NCI-H226 (cell line): ENCODE results near the gene NAGPA.
"Not testable (repeated sequence)": the region's sequence is repeated elsewhere in the genome, so short reads cannot be mapped to it uniquely, and the experiment has no call there.

ENCODE experiments used
- DNase-seq: peaks from one replicate; pipeline ENCODE4 v3.0.0-alpha.2; 2015

The NAGPA gene, protein sequence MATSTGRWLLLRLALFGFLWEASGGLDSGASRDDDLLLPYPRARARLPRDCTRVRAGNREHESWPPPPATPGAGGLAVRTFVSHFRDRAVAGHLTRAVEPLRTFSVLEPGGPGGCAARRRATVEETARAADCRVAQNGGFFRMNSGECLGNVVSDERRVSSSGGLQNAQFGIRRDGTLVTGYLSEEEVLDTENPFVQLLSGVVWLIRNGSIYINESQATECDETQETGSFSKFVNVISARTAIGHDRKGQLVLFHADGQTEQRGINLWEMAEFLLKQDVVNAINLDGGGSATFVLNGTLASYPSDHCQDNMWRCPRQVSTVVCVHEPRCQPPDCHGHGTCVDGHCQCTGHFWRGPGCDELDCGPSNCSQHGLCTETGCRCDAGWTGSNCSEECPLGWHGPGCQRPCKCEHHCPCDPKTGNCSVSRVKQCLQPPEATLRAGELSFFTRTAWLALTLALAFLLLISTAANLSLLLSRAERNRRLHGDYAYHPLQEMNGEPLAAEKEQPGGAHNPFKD

DNA sequence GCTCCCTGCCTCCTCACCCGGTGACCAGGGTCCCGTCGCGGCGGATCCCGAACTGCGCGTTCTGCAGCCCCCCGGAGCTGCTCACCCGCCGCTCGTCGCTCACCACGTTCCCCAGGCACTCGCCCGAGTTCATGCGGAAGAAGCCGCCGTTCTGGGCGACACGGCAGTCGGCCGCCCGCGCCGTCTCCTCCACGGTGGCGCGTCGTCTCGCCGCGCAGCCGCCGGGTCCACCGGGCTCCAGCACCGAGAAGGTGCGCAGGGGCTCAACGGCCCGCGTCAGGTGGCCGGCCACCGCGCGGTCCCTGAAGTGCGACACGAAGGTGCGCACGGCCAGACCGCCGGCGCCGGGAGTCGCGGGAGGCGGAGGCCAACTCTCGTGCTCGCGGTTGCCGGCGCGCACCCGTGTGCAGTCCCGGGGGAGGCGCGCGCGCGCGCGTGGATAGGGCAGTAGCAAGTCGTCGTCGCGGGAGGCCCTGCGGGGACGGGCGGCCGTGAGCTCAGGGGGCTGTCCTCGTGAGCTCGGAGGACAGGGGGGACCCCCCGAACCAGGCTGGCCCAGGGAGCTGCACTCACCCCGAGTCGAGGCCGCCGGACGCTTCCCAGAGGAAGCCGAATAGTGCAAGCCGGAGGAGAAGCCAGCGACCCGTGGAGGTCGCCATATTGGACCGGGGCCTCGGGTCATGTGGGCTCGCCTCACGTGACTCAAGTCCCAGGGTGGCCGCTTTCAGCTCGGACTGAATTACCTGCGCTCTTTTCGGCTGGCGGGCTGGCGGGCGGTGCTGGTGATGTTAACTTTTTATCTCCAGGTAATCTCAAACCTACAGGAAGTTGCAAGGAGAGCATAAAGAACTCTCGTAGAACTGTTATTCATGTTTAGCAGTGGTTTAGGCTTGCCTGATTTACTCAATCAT lies at the start of gene NAGPA:
Gene NAGPA, minus strand, starts transcription at position 680 of the 911 bp plus-strand sequence. Its CDS starts 21 bp downstream, at position 659.
- DNase-seq: peak; percentile 69

DNA sequence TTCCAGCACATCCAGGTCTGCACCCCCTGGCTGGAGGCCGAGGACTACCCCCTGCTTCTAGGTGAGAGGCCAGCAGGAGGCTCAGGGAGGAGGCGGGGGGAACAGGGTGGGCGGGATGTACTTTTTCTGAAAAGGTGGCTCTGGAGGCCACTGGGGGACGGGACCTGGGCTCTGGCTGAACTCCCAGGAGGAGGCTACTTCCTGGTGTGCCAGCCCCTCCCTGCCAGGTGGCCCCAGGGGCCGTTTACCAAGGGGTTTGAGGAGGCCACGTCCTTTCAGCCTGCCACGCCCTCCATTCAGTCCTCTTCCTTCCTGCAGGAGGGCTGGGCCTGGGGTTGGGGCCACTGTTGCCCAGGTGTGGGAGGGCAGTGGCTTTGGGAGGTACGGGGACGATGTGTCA lies 47.3 kb upstream of the NAGPA start:
- not testable (repeated sequence) for DNase-seq

DNA sequence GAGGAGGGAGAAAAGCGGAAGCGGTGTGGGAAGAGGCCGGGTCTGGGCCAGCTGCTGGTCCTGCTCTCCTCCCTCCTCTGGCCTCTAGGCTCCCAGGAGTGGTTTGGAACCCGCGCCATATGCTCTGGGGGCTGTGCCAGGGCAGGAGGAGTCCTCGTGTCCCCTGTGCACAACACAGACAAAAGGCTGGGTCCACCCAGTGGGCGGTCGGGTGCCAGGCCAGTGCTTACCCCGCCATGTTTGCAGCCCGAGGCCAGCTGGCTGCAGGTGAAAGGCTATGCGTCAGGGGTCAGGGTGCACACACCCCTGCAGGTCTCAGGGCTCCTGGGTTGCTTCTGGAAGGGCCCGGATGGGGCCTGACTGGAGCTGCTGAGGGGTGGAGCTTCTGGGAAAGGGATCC lies 46.7 kb upstream of the NAGPA start:
- not testable (repeated sequence) for DNase-seq

DNA sequence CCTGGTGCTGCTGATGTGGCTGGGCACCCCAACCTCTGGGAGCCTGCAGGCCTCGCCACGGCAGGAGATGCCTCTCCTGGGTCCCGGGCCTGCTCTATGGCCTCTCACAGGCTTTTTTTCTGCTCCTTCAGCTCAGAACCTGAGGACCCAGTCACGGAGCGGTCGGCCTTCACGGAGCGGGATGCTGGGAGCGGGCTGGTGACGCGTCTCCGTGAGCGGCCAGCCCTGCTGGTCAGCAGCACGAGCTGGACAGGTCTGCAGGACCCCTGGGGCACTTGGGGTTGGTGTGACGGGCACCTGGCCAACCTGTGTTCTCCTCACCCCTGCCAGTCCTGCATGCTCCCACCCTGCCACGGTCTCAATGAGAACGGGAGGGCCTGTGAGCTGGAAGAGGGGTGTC lies 44.9 kb upstream of the NAGPA start:
- DNase-seq: no peak

DNA sequence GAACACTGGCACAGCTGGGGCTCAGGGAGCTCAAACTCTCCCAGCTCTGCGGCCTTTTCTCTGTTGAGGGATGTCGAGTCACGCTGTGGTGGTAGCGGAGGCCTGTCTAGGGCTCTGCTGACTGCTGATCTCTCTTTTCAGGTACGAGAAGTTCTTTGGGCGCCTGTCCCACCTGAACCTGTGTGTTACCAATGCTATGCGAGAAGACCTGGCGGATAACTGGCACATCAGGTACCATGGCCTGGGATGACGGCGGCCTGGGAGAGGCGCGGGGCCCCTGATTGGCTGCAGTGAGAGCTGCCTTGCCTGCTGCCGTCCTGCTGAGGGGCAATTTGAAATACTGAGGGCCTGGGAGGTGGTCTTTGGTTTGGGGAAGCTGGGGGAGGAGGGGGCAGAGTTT lies 43.6 kb upstream of the NAGPA start:
- no peak for DNase-seq

DNA sequence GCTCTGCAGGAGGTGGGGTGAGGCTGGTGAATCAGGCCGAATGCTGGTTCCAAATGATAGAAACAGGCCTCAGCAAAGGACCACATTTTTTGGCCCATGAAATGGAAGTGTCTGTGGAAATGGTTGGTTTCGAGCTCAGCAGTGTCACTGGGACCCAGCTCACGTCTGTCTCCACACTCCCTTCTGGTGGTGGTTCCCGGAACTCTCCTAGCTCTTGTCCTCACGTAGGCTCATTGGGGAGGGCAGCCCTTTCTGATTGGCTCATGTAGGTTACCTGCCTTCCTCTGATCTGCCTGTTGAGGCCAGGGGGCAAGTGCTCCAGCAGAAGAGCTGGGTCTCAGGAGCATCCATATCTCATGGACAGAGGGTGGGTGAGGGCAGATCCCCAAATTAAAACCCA lies 41.9 kb upstream of the NAGPA start:
- DNase-seq: no peak

DNA sequence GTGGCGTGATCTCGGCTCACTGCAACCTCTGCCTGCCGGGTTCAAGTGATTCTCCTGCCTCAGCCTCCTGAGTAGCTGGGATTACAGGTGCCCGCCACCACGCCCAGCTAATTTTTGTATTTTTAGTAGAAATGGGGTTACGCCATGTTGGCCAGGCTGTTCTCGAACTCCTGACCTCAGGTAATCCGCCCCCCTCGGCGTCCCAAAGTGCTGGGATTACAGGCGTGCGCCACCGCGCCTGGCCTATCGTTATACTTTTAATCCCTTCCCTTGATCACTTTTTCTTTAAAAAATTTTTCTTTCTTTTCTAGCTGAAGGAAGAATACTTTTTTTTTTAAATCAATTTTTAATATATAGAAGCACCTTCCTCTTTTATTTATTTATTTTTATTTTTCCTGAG lies 40.0 kb upstream of the NAGPA start:
- not testable (repeated sequence) for DNase-seq

DNA sequence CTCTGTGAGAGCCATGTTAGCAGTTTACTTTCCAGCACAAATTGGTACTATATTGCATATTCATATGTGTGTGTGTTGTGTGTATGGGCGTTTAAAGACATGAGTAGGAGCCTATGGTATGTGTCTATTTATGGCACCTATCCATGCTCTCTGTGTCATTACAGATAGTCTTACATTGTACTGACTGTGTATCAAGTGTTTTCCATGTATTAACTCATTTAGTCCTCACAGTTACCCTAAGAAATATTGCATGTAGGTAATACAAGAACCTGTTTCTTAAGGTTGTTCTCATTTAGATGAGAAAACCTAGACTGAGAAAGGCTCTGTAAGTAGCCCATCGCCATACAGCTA lies 39.5 kb upstream of the NAGPA start:
- DNase-seq: no peak

DNA sequence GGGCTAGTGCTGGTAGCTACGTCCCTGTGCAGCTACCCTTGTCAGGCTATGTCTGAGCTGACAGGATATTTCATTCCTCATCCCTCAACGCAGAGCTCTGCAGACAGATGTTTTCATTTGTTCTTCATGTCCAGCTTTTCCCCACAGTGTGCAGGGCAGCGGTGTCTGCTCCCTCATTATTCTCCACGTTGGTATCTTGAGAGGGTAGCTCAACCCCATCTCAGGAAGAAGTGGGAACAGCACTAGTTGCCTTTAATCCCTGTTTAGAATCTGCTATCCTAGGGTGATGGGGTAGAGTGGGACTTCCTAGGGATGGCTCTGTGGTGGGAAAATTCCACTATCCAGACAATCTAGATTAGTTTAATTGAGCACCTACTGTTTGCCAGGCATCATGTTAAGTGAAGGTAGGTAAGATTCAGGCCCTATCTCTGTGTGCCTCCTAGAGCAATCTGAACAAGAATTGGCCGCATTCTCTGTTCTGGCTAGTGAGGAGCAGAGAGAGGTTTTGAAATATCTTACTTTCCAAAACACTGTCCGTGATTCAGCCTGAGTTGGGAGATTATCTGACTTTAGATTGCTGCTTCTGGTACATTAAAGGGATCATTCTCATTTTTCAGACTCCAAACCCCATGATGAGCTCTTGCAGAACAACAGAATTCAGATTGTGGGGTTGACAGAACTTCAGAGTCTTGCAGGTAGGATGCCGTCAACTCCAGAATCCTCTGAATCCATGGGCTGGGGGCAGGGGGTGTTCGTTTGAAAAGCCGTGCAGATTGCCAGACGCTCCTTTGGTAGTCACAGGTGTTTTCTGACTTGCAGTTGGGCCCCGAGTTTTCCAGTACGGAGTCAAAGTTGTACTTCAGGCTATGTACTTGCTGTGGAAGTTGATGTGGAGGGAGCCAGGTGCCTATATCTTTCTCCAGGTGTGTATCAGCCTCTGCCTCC lies 38.9 kb upstream of the NAGPA start:
- no peak for DNase-seq

DNA sequence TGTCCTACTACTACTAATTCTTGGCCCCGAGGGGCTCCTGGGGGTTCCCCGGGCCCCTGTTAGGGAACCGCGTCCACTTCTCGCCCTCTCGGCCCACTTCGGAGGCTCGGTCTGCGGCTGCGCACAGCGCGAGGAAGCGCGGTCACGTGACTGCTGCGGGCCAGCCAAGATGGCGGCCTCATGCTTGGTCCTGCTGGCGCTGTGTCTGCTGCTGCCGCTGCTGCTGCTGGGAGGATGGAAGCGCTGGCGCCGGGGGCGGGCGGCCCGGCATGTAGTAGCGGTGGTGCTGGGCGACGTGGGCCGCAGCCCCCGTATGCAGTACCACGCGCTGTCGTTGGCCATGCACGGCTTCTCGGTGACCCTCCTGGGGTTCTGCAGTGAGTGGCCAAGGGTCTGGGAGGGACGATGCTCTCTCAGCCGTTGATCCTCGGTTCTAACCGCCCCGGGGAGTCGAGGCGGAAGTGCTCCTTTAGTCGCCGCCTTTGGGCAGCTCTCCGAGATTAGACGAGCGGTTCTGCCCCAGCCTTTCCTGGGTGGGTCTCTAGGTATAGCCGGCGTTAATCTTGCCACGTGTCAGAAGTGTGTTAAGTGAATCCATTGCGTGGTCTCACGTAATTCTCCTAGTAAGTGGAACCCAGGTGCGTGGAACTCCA lies 38.1 kb upstream of the NAGPA start, which contains the start of gene ALG1:
Gene ALG1, plus strand, starts transcription at position 163 of the 653 bp plus-strand sequence. Its CDS starts 7 bp downstream, at position 170.
- peak; percentile 86 for DNase-seq

DNA sequence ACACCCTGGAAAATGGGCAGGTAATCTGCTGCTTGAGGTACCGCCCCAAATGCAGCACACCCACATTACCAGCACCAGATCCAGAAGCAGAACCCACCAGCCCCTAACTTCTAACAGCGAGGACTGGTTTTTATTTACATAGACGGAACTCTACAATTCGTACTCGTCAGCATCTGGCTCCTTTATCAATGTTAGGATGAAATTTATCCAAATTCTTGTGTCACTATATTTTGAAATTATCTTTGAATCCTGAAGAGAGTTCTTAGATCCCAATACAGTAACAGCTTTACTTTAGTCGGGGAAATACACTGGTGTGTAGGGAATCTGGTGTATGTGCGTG lies 37.6 kb upstream of the NAGPA start:
- DNase-seq: no peak

DNA sequence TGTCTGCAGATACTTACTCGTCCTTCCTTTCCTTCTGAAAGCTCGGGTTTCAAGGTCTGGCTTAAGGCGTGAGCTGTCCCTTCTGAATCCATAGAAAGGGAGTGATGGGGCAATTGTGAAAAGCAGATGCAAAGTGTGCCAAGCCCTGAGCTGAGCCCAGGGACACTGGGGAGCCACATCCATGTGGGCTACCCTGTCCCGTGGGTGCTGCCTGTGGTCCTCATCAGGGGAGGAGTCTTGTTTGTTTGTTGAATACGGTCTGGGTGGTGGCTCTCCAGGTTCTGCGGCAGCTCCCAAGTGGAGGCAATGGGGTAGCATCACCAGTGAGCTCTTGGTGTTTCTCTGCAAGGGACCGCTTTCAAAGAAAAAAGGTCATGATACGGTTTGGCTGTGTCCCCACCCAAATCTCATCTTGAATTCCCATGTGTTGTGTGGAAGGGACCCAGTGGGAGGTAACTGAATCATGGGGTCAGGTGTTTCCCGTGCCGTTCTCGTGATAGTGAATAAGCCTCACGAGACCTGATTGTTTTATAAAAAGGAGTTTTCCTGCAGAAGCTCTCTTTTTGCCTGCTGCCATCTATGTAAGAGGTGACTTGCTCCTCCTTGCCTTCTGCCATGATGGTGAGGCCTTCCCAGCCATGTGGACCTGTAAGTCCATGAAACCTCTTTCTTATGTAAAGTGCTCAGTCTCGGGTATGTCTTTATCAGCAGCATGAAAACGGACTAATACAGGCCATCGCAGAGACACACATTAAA lies 36.9 kb upstream of the NAGPA start:
- DNase-seq: no peak

DNA sequence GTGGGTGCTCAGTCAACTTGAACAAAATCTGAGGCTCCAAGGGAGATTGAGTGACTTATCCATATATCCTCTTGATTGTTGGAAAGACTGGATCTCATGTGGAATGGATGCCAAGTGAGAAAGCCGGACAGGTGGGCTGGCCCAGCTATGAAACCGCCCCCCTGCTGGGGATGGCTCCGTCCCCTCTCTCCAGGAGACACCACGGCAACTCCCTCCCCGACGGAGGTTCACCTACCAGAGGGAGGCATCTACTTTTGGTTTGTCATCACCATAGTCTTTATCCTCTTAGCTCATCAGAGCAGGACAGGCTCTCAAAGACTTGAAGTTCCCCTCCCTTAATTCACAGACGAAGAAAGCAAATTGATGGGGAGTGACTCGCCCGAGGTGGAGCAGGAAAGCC lies 36.1 kb upstream of the NAGPA start:
- DNase-seq: no peak

DNA sequence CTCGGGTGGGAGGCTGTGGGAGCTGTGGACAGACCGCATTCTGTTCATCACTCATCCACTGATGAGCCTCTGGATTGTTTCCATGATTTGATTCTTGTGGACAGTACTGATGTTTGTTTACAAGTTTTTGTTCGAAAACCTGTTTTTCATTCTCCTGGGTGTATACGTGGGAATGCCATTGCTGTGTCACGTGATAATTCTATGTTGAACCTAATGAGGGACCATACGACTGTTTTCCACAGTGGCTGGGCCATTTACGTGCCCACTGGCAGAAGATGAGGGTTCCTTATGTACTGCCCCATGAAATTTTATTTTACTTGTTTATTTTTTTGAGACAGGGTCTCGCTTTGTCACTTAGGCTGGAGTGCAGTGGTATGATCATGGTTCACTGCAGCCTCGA lies 35.3 kb upstream of the NAGPA start:
- no peak for DNase-seq

DNA sequence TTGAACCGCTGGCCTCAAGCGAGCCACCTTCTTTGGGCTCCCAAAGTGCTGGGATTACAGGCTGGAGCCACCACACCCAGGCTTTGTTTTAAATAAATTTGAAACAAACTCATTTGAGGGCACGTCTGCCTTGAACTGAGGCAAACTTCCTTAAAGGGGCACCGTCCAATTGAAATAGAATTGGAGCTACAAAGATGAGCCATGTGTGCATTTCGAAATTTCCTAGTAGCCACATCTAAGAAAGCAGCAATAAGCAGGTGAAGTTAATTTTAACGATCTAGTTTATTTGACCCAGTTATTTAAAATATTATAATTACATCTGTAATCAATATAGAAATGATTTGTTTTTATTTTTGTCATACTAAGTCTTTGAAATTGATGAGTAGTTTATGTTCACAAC lies 32.8 kb upstream of the NAGPA start:
- no peak for DNase-seq

DNA sequence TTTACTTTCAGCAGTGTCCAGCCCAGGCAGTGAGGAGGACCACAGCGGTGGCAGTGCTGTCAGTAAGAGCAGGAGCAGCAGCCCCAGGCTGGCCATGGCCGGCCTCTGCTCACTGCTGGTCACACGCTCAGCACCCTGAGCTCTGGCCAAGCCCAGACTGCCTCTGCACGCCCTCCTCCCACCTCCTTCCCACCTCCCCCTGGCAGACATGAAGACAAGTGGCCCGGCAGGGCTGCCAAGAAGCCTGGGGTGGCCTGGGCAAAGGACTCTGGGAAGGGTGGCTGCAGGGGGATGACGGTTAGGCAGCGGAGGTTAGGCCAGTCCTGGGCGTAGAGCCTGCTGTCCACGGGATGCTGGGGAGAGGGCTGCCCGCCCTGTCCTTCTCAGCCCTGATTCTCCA lies 32.1 kb upstream of the NAGPA start, which contains the start of gene C16orf89:
Gene C16orf89, minus strand, starts transcription at position 144 of the 400 bp plus-strand sequence. Its CDS starts 48 bp downstream, at position 96.
- DNase-seq: no peak

DNA sequence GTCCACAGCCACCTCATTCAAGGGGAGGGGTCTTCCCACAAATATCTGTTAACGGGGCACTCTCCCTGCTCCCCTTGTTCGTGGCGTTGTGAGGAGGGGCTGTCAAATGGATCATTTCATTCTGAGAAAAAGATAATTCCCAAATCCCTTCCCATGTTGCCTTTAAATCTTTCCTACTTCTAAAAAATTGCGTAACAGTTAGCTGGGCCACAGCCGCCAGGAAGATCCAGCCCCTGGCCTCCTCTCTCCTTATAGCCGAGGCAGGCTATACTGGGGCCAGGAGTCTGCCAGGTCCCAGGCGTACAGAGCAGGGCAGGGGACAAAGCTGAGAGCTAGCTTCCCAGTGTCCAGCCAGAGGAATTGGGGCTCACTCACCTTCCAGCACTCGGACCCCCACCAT lies 31.6 kb upstream of the NAGPA start:
- no peak for DNase-seq

DNA sequence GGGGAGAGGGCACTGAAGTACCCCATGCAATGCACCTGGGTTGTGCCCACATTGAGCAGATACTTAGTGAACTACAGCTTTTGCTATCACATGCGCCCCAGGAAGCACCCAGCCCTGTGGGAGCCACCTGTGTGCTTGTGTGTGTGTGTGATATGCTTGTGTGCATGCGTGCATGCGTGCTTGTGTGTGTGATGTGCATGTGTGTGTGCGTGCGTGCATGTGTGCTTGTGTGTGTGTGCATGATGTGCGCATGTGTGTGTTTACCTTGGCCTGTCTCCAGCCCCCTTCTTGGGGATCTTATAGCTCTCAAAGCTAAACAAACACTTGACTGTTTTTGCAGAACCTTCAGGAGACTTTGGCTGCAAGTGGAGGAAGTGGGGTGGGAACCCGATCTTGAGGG lies 31.2 kb upstream of the NAGPA start:
- no peak for DNase-seq

DNA sequence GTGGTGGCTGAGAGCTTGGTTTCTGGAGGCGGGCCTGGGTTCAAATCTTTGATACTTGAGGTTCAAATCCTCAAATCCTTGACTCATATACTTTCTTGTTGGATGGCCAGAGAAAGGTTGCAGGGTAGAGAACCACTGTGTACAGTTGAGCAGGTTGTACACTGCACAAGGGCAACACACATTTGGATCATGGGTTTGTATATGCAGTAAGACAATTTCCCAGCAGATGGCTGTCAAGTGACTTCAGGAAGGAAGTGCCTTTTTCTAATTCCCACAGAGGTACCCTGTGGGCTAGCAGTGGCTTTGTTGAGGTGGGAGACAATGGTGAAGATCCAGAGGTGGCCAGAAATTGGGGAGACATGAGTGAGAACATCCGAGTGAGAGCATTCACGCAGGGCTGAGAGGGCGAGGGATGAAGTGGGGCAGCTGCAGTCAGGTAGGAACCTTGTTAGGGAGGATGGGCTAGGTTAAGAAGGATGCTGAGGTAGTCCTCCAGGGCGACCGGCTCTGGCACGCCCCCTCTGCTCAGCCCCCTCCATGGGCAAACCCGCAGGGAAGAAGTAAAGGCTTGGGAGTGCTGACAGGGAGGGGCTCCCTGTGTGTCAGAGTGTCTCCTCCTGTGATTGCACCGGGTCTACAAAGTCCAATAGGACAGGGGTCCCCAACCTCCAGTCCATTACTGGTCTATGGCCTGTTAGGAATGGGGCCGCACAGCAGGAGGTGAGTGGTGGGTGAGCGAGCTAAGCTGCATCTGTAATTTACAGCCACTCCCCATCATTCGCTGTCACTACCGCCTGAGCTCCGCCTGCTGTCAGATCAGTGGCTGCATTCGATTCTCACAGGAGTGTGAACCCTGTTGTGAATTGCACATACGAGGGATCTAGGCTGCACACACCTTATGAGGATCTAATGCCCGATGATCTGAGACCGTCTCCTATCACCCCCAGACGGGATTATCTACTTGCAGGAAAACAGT lies 29.3 kb upstream of the NAGPA start:
- DNase-seq: no peak

DNA sequence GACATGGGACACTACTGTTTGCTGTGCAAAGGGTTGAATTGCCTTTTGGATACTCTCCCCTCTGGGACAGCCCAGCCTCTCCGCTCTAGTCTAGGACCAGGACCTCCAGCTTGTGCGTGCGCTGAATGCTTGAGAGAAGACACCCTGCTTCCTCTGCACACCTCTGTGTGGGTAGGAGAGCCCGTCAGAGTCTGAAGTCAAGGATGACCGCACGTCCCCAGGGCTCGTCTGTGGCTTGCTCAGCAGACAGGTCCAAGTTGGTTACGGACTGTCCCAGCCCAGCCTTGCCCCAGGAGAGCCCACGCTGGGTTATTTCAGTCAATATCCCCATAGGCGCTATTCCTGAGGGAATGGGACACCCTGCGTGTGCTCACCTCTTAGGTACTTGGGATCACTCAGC lies 28.3 kb upstream of the NAGPA start:
- DNase-seq: no peak
